ENCODE data around the gene TAS1R3.

Gene TAS1R3

GRCh38 chr1:1374589-1374928 is 43.5 kb downstream of the TAS1R3 start:
- TF ChIP-seq EGR1 (IDR thresholded peaks at IDR 0.05): 0 out of 2 replicates have a peak, but pooled peaks have one; percentile 23
- no peak for TF ChIP-seq RAD21 (IDR thresholded peaks at IDR 0.05; ENCODE audit: low read depth)

DNA sequence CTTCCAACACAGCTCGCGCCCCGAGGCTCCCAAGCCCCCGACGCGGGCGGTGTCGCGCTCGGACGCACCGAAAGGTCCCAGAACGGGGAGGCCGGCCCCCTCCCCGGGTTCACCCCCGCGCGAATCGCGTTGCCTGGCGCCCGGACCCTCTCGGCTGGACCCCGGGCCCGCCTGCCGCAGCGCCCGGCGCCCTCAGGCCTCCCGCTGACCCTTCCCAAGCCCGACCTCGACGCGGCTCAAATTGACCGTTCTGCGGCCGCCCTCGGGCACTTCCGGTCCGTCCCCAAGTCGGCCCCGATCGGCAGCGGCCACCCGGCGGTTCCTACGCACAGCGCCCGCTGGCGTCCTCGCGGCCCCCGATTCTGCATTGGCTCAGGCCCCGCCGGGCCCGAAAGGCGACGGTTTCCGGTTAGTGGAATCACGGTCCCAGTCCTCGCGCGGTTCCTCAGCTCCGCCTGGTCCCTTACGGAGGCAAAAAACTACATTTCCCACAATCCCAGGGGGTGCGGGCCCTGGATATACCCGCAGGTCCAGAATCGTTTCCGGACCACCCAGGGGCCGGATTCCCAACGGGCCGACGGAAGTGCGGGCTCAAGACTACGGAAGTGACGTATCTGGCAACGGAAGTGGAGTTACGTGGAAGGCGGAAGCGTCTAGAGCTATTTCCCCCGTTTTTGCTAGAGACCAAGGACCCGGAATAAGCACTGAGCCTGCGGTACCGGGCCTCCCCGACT is 44.0 kb downstream of the TAS1R3 start, which contains the start of gene AURKAIP1:
Gene AURKAIP1, minus strand, starts transcription at position 279 of the 734 bp plus-strand sequence. CDS start 451 bp downstream, outside the sequence.
- TF ChIP-seq RAD21 (IDR thresholded peaks at IDR 0.05; ENCODE audit: low read depth): peak; percentile 1; the same call in 1 of the 2 replicates
- TF ChIP-seq, protein P1, sequence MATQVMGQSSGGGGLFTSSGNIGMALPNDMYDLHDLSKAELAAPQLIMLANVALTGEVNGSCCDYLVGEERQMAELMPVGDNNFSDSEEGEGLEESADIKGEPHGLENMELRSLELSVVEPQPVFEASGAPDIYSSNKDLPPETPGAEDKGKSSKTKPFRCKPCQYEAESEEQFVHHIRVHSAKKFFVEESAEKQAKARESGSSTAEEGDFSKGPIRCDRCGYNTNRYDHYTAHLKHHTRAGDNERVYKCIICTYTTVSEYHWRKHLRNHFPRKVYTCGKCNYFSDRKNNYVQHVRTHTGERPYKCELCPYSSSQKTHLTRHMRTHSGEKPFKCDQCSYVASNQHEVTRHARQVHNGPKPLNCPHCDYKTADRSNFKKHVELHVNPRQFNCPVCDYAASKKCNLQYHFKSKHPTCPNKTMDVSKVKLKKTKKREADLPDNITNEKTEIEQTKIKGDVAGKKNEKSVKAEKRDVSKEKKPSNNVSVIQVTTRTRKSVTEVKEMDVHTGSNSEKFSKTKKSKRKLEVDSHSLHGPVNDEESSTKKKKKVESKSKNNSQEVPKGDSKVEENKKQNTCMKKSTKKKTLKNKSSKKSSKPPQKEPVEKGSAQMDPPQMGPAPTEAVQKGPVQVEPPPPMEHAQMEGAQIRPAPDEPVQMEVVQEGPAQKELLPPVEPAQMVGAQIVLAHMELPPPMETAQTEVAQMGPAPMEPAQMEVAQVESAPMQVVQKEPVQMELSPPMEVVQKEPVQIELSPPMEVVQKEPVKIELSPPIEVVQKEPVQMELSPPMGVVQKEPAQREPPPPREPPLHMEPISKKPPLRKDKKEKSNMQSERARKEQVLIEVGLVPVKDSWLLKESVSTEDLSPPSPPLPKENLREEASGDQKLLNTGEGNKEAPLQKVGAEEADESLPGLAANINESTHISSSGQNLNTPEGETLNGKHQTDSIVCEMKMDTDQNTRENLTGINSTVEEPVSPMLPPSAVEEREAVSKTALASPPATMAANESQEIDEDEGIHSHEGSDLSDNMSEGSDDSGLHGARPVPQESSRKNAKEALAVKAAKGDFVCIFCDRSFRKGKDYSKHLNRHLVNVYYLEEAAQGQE (IDR thresholded peaks at IDR 0.05; ENCODE audit: low read depth): no peak; the same call in 1 of the 2 replicates
- peak; percentile 67 for TF ChIP-seq USF1 (IDR thresholded peaks at IDR 0.05)
- TF ChIP-seq CREB1 (IDR thresholded peaks at IDR 0.05; ENCODE audit: low read depth): peak; percentile 83
- peak; percentile 50 for TF ChIP-seq TEAD4 (IDR thresholded peaks at IDR 0.05)
- peak; percentile 84 for TF ChIP-seq TCF12 (IDR thresholded peaks at IDR 0.05; ENCODE audit: low read depth)
- TF ChIP-seq EP300 (IDR thresholded peaks at IDR 0.05; ENCODE audit: borderline replicate concordance): peak; percentile 49; the same call in 1 of the 2 replicates
- peak; percentile 87 for TF ChIP-seq TAF1 (IDR thresholded peaks at IDR 0.05; ENCODE audit: low read depth)
- peak; percentile 50 for TF ChIP-seq NFIC (IDR thresholded peaks at IDR 0.05)
- peak; percentile 30; the same call in 1 of the 2 replicates for TF ChIP-seq CEBPB (IDR thresholded peaks at IDR 0.05)
- TF ChIP-seq EGR1 (IDR thresholded peaks at IDR 0.05): peak; percentile 87
- TF ChIP-seq ZBTB7A (IDR thresholded peaks at IDR 0.05; ENCODE audit: low read depth): peak; percentile 29; the same call in 1 of the 2 replicates
- TF ChIP-seq YY1 (IDR thresholded peaks at IDR 0.05; ENCODE audit: low read depth): peak; percentile 72
- TF ChIP-seq FOXM1 (IDR thresholded peaks at IDR 0.05; ENCODE audit: borderline replicate concordance, low read depth): no peak
- peak; percentile 94 for TF ChIP-seq MAX (IDR thresholded peaks at IDR 0.05)

GRCh38 chr1:1376551-1377226 is 45.6 kb downstream of the TAS1R3 start:
- no peak for TF ChIP-seq USF1 (IDR thresholded peaks at IDR 0.05)
- TF ChIP-seq YY1 (IDR thresholded peaks at IDR 0.05; ENCODE audit: low read depth): no peak
- TF ChIP-seq CEBPB (IDR thresholded peaks at IDR 0.05): no peak
- TF ChIP-seq RAD21 (IDR thresholded peaks at IDR 0.05; ENCODE audit: low read depth): no peak
- TF ChIP-seq CREB1 (IDR thresholded peaks at IDR 0.05; ENCODE audit: low read depth): no peak

GRCh38 chr1:1377540-1378205 is 46.6 kb downstream of the TAS1R3 start:
- TF ChIP-seq CEBPB (IDR thresholded peaks at IDR 0.05): no peak
- no peak for TF ChIP-seq TCF12 (IDR thresholded peaks at IDR 0.05; ENCODE audit: low read depth)
- TF ChIP-seq EP300 (IDR thresholded peaks at IDR 0.05; ENCODE audit: borderline replicate concordance): no peak
- no peak for TF ChIP-seq TAF1 (IDR thresholded peaks at IDR 0.05; ENCODE audit: low read depth)
- TF ChIP-seq EGR1 (IDR thresholded peaks at IDR 0.05): no peak
- no peak for TF ChIP-seq MAX (IDR thresholded peaks at IDR 0.05)
- no peak for TF ChIP-seq YY1 (IDR thresholded peaks at IDR 0.05; ENCODE audit: low read depth)
- no peak for TF ChIP-seq FOXM1 (IDR thresholded peaks at IDR 0.05; ENCODE audit: borderline replicate concordance, low read depth)
- no peak for TF ChIP-seq NFIC (IDR thresholded peaks at IDR 0.05)
- no peak for TF ChIP-seq RAD21 (IDR thresholded peaks at IDR 0.05; ENCODE audit: low read depth)
- TF ChIP-seq CREB1 (IDR thresholded peaks at IDR 0.05; ENCODE audit: low read depth): no peak

DNA sequence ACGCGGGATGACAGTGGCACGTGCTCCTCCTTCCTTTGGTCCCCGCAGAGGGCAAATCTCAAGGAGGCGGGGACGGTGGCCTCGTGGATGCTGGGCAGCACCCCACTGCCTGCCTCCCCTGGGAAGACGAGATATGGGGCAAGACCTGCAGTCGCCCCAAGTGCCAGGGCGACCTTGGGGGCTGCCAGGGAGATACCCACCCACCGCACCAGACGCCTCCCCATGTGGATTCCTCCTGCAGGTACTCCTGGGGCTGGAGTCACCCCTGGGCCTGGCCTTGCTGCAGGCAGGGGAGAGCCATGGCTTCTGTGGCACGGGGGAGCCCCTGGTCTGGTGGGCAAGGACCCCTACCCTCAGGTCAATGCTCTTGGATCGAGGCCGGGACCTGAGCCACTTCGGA is 49.8 kb downstream of the TAS1R3 start:
- TF ChIP-seq RAD21 (IDR thresholded peaks at IDR 0.05; ENCODE audit: low read depth) (no peak), TCF12 (IDR thresholded peaks at IDR 0.05; ENCODE audit: low read depth) (no peak), FOXM1 (IDR thresholded peaks at IDR 0.05; ENCODE audit: borderline replicate concordance, low read depth) (no peak), TEAD4 (IDR thresholded peaks at IDR 0.05) (no peak), CREB1 (IDR thresholded peaks at IDR 0.05; ENCODE audit: low read depth) (no peak), ZBTB7A (IDR thresholded peaks at IDR 0.05; ENCODE audit: low read depth) (no peak), USF1 (IDR thresholded peaks at IDR 0.05) (no peak), EGR1 (IDR thresholded peaks at IDR 0.05) (no peak), EP300 (IDR thresholded peaks at IDR 0.05; ENCODE audit: borderline replicate concordance) (no peak)

GRCh38 chr1:1381294-1381693 is 50.2 kb downstream of the TAS1R3 start:
- TF ChIP-seq USF1 (IDR thresholded peaks at IDR 0.05): no peak
- TF ChIP-seq EGR1 (IDR thresholded peaks at IDR 0.05): no peak
- no peak for TF ChIP-seq TEAD4 (IDR thresholded peaks at IDR 0.05)
